AG20443 (cell line): ENCODE measurements around the gene NKPD1.

Experiments used
- DNase-seq: peaks from one replicate; pipeline ENCODE4 v3.0.0; 2012; ENCODE audit warnings: low spot score, mixed read lengths

Gene NKPD1

DNA sequence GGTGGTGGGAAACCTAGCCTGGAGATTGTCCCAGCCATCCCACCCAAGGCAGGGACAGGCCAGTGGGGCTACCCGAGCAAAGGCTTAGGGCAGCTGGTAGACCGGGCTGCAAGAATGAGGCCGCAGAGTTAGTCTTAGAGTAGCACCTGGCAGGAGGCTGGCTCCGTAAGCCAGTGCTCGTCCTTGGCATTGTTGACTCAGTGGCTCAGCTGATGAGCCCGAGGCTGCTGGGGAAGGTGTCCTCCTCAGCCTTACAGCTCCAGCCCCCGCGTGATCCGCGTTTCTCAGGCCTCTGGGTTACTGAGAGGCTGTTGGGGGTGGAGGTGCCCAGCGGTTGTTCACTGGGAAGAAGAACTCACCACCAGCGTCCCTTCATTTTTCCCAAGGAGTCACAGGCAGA lies 43.1 kb downstream of the NKPD1 start:
- no peak for DNase-seq

GRCh38 chr19:45117167-45117594 lies 43.6 kb downstream of the NKPD1 start:
- DNase-seq, result no peak

- DNase-seq, result no peak
Measured at GRCh38 chr19:45115809-45116615, 44.8 kb downstream of the NKPD1 start.

DNA sequence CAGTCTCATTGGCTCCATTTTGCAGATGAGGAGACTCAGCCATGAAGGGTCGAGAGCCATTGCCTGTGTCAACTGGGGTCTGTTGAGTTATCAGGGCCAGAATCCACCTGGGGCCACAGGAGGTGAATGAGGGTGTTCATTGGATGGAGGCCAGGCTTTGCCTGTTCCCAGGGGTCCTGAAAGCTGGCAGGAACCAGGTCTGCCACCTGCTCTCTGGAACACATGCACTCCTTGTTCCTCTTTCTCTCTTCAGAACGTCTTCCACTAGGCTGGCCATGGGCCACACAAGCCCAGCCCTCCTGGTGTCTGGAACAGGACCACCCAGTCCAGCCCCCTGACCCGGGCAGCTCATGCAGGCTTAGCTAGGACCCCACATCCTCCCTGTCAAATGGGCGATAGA lies 46.7 kb downstream of the NKPD1 start:
- no peak for DNase-seq

DNA sequence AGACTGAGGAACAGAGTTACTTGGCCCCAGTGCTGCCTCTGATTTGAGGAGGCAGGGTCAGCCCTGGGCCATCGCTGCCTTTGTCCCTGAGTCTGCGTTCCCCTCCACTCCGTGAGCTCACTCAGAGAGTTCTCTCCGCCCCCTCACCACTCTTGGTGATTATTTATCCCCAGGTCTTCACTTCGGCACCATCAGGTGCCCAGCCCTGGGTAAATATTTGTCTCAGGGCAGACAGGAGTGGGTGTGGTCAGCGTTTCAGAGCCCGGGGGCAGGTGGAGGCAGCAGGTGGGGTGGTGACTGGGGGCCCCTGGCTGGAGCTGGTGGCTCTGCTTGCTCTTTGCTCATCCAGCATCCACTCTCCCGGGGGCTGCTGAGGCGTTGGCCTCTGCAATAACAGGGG lies 47.2 kb downstream of the NKPD1 start:
- DNase-seq, result no peak

DNA sequence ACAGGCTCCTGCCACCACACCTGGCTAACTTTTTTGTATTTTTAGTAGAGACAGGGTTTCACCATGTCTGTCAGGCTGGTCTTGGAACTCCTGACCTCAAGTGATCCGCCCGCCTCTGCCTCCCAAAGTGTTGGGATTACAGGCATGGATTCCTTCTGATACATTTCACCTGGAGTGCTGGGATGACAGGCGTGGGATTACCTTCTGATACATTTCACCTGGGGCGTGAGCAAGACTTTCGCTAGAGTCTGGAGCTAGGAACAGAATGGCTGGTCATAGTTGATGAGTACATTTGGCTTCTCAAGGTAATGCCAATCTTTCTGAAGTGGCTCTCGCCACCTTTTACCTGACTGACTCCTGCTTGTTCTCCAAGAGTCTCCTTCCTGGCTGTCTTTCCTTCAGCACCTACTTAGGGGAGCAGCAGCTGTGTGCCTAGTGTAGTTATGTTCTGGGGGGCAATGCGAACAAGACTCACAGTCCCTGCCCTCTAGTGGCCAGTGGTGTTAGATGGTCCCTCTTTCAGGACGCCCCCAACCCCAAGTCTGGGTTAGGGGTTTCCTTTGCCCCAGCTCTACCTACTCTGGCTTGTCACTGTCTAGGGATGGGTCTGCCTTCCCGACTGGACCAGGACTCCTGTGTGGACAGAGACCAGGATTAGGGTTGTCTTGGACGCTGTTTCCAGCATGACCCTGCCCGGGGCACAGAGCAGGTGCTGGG lies 48.5 kb downstream of the NKPD1 start:
- DNase-seq, result no peak
